GM12878 (cell line): ENCODE data around the gene TCEAL9.

ENCODE experiments used
- ATF2 ChIP-seq: IDR thresholded peaks from 2 replicates; pipeline ENCODE4 v1.6.1; 2012; ENCODE audit warnings: low read length, inconsistent platforms
- BHLHE40 ChIP-seq, 2 experiments: fragments of 450-650 bp in 1 of 2; IDR thresholded peaks; 2 replicates each; pipeline ENCODE4 v1.6.1; 2011 to 2017; ENCODE audit warnings: low read depth in 2 of 2, borderline replicate concordance in 1 of 2, improper control_type of control experiment in 1 of 2, low read length in 1 of 2, mild to moderate bottlenecking in 1 of 2
- EED ChIP-seq: sonication (generic); IDR thresholded peaks from 2 replicates; pipeline ENCODE4 v1.6.1; 2016; ENCODE audit warnings: antibody characterized with exemption, low read depth
- EZH2 ChIP-seq: IDR thresholded peaks from 2 replicates; pipeline ENCODE4 v1.6.1; 2012; ENCODE audit warnings: low read depth, mild to moderate bottlenecking, control low read depth, inconsistent platforms, low read length, borderline replicate concordance; ENCODE audit not compliant: control insufficient read depth
- JUND ChIP-seq: IDR thresholded peaks from 2 replicates; pipeline ENCODE4 v1.6.1; 2012; ENCODE audit warnings: low read depth, mild to moderate bottlenecking, low read length, improper control_type of control experiment, moderate library complexity
- MAX ChIP-seq: IDR thresholded peaks from 2 replicates; pipeline ENCODE4 v1.6.1; 2012; ENCODE audit warnings: low read depth, low read length, improper control_type of control experiment
- MYC ChIP-seq: IDR thresholded peaks from 2 replicates; pipeline ENCODE4 v1.6.1; 2011; ENCODE audit warnings: mild to moderate bottlenecking, low read length, moderate library complexity, inconsistent platforms; ENCODE audit not compliant: insufficient read depth, insufficient replicate concordance, insufficient read length, severe bottlenecking
- POLR2A ChIP-seq: IDR thresholded peaks from 2 replicates; pipeline ENCODE4 v1.6.1; 2011; ENCODE audit warnings: low read depth, mild to moderate bottlenecking, low read length
- POLR2AphosphoS5 ChIP-seq: IDR thresholded peaks from 2 replicates; pipeline ENCODE4 v1.6.1; 2011; ENCODE audit warnings: mild to moderate bottlenecking, low read length, inconsistent platforms
- REST ChIP-seq: IDR thresholded peaks from 2 replicates; pipeline ENCODE4 v1.6.1; 2012; ENCODE audit warnings: mild to moderate bottlenecking, low read depth, low read length
- SIX5 ChIP-seq: IDR thresholded peaks from 2 replicates; pipeline ENCODE4 v1.6.1; 2011; ENCODE audit warnings: mild to moderate bottlenecking, low read depth, low read length, moderate library complexity; ENCODE audit not compliant: severe bottlenecking
- TCF3 ChIP-seq: IDR thresholded peaks from 2 replicates; pipeline ENCODE4 v1.6.1; 2012; ENCODE audit warnings: low read depth, mild to moderate bottlenecking, low read length, borderline replicate concordance; ENCODE audit not compliant: insufficient read depth
- TF ChIP-seq, protein P1 (sequence below), 3 experiments: IDR thresholded peaks in 2 of 3; conservative IDR thresholded peaks in 1 of 3; 2 replicates each; pipeline ENCODE4 v1.5.1; 2011; ENCODE audit warnings: low read depth in 3 of 3, low read length in 3 of 3, mild to moderate bottlenecking in 3 of 3, control low read depth in 2 of 3, moderate library complexity in 2 of 3, inconsistent platforms in 1 of 3, mixed read lengths in 1 of 3; ENCODE audit not compliant: control insufficient read depth in 2 of 3, insufficient read depth in 1 of 3; ENCODE audit errors: extremely low read depth in 1 of 3
- TF ChIP-seq, protein P2 (sequence below): IDR thresholded peaks from 2 replicates; pipeline ENCODE4 v1.6.1; 2011; ENCODE audit warnings: mild to moderate bottlenecking, low read depth, low read length, moderate library complexity; ENCODE audit not compliant: insufficient replicate concordance

DNA sequence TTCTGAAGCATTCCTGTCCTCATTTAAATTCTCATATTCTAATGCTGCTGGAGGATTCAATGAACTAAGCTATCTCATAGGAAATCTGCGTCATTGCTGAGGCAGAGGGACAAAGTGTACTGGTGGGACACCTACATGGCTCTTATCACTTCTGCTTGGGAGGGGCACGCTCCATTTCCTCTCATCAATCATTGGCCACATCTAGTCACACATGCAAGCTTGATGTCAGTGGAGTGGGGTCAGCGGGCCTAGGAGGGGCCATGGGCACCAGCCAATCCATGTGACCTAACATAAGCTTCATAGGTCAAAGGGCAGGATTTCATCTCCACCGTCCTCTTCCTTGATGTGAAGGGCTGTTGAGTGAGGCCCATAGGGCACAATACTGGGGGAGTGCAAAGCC, 41.4 kb downstream of the TCEAL9 start:
- TF ChIP-seq ATF2 (no peak), MAX (no peak), BHLHE40 (IDR thresholded peaks at IDR 0.05; ENCODE audit: borderline replicate concordance in 1 of 2, low read depth in 2 of 2, low read length in 1 of 2) (no peak), POLR2A (no peak), POLR2AphosphoS5 (no peak), MYC (no peak), EZH2 (no peak), TCF3 (no peak), JUND (no peak), REST (no peak), SIX5 (no peak), EED (no peak)
- TF ChIP-seq, protein P1, sequence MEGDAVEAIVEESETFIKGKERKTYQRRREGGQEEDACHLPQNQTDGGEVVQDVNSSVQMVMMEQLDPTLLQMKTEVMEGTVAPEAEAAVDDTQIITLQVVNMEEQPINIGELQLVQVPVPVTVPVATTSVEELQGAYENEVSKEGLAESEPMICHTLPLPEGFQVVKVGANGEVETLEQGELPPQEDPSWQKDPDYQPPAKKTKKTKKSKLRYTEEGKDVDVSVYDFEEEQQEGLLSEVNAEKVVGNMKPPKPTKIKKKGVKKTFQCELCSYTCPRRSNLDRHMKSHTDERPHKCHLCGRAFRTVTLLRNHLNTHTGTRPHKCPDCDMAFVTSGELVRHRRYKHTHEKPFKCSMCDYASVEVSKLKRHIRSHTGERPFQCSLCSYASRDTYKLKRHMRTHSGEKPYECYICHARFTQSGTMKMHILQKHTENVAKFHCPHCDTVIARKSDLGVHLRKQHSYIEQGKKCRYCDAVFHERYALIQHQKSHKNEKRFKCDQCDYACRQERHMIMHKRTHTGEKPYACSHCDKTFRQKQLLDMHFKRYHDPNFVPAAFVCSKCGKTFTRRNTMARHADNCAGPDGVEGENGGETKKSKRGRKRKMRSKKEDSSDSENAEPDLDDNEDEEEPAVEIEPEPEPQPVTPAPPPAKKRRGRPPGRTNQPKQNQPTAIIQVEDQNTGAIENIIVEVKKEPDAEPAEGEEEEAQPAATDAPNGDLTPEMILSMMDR (IDR thresholded peaks at IDR 0.05 in 2 of 3, conservative IDR thresholded peaks at IDR 0.05 in 1 of 3; ENCODE audit: control insufficient read depth in 2 of 3, extremely low read depth in 1 of 3, insufficient read depth in 1 of 3, low read depth in 3 of 3, low read length in 3 of 3): no peak
- TF ChIP-seq, protein P2, sequence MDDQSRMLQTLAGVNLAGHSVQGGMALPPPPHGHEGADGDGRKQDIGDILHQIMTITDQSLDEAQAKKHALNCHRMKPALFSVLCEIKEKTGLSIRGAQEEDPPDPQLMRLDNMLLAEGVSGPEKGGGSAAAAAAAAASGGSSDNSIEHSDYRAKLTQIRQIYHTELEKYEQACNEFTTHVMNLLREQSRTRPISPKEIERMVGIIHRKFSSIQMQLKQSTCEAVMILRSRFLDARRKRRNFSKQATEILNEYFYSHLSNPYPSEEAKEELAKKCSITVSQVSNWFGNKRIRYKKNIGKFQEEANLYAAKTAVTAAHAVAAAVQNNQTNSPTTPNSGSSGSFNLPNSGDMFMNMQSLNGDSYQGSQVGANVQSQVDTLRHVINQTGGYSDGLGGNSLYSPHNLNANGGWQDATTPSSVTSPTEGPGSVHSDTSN: no peak
